ENCODE measurements around the gene C1R.

GRCh38 chr12:7099290-7099996 lies 7.2 kb upstream of the C1R start:
- TF ChIP-seq, protein P1, sequence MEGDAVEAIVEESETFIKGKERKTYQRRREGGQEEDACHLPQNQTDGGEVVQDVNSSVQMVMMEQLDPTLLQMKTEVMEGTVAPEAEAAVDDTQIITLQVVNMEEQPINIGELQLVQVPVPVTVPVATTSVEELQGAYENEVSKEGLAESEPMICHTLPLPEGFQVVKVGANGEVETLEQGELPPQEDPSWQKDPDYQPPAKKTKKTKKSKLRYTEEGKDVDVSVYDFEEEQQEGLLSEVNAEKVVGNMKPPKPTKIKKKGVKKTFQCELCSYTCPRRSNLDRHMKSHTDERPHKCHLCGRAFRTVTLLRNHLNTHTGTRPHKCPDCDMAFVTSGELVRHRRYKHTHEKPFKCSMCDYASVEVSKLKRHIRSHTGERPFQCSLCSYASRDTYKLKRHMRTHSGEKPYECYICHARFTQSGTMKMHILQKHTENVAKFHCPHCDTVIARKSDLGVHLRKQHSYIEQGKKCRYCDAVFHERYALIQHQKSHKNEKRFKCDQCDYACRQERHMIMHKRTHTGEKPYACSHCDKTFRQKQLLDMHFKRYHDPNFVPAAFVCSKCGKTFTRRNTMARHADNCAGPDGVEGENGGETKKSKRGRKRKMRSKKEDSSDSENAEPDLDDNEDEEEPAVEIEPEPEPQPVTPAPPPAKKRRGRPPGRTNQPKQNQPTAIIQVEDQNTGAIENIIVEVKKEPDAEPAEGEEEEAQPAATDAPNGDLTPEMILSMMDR (IDR thresholded peaks at IDR 0.05 in 4 of 5, conservative IDR thresholded peaks at IDR 0.05 in 1 of 5), result no peak
- TF ChIP-seq POLR2A (IDR thresholded peaks at IDR 0.05), result no peak

Measured in gastrocnemius medialis (tissue), 4 donors.